DOHH2 (cell line): ENCODE measurements around the gene GPHN.

Experiments used
- EZH2phosphoT487 ChIP-seq: fragments of 200-600 bp; sonication (generic); IDR thresholded peaks from 2 replicates; pipeline ENCODE4 v1.6.1; 2017; ENCODE audit warnings: borderline replicate concordance, mild to moderate bottlenecking, antibody characterized with exemption, low read length, moderate library complexity, mixed read lengths
- TF ChIP-seq, protein P1 (sequence below): fragments of 200-600 bp; sonication (generic); IDR thresholded peaks from one replicate; pipeline ENCODE4 v1.5.1; 2014; ENCODE audit warnings: antibody characterized with exemption, mild to moderate bottlenecking, low read depth, low read length; ENCODE audit not compliant: poor library complexity, severe bottlenecking

DNA sequence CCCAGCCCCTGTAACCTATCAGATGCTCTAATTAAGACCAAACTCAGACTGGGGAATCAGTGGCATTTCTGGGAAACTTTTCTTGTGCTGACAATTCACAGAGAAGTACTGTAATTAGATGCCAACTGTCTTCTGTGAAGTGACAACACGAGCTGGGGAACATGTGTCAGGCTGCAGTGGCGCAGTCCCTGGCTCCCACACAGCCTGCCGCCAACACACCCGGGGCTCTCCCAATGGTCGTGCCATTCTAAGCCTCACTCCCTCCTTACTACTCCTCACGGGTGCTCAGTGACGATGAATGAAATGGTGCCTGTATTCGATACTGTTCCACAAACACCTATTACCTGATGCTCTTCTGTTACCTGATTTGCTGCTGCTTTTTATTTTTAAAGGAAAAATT is 699.9 kb downstream of the GPHN start:
- TF ChIP-seq, protein P1, sequence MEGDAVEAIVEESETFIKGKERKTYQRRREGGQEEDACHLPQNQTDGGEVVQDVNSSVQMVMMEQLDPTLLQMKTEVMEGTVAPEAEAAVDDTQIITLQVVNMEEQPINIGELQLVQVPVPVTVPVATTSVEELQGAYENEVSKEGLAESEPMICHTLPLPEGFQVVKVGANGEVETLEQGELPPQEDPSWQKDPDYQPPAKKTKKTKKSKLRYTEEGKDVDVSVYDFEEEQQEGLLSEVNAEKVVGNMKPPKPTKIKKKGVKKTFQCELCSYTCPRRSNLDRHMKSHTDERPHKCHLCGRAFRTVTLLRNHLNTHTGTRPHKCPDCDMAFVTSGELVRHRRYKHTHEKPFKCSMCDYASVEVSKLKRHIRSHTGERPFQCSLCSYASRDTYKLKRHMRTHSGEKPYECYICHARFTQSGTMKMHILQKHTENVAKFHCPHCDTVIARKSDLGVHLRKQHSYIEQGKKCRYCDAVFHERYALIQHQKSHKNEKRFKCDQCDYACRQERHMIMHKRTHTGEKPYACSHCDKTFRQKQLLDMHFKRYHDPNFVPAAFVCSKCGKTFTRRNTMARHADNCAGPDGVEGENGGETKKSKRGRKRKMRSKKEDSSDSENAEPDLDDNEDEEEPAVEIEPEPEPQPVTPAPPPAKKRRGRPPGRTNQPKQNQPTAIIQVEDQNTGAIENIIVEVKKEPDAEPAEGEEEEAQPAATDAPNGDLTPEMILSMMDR = no peak
- no peak for TF ChIP-seq EZH2phosphoT487
